DOHH2 (cell line): Measurements from ENCODE around the gene ISCA1.

Experiments used
- H3F3A ChIP-seq: fragments of 200-600 bp; sonication (generic), shearing (Covaris generic); 2 replicates; pipeline ENCODE4 v1.6.0; 2016; ENCODE audit warnings: antibody characterized with exemption, mild to moderate bottlenecking; ENCODE audit not compliant: control insufficient read depth, insufficient read depth
- H3K27ac ChIP-seq: fragments of 200-600 bp; sonication (generic); 2 replicates; pipeline ENCODE4 v1.5.1; 2014; ENCODE audit warnings: low read depth, mild to moderate bottlenecking, low read length, moderate library complexity
- H3K27me3 ChIP-seq: fragments of 200-600 bp; sonication (generic); 2 replicates; pipeline ENCODE4 v1.6.1; 2014; ENCODE audit warnings: mild to moderate bottlenecking, low read length, mixed read lengths; ENCODE audit not compliant: control insufficient read depth
- H3K36me3 ChIP-seq: fragments of 200-600 bp; sonication (generic); 2 replicates; pipeline ENCODE4 v1.6.1; 2014; ENCODE audit warnings: mild to moderate bottlenecking, low read length, moderate library complexity, mixed read lengths; ENCODE audit not compliant: control insufficient read depth
- H3K4me1 ChIP-seq: fragments of 200-600 bp; sonication (generic); 2 replicates; pipeline ENCODE4 v1.6.1; 2014; ENCODE audit warnings: mild to moderate bottlenecking, low read length, mixed read lengths; ENCODE audit not compliant: control insufficient read depth
- H3K4me2 ChIP-seq: fragments of 200-600 bp; sonication (generic); 2 replicates; pipeline ENCODE4 v1.6.0; 2014; ENCODE audit warnings: mild to moderate bottlenecking, low read length, moderate library complexity
- H3K4me3 ChIP-seq: fragments of 200-600 bp; sonication (generic); 2 replicates; pipeline ENCODE4 v1.5.1; 2014; ENCODE audit warnings: mild to moderate bottlenecking, low read length, mixed read lengths
- H3K79me2 ChIP-seq: fragments of 200-600 bp; sonication (generic); 2 replicates; pipeline ENCODE4 v1.6.1; 2014; ENCODE audit warnings: mild to moderate bottlenecking, low read length, mixed read lengths; ENCODE audit not compliant: control insufficient read depth
- H3K9me2 ChIP-seq: fragments of 200-600 bp; sonication (generic); replicated peaks from 2 replicates; pipeline ENCODE4 v1.6.1; 2014; ENCODE audit warnings: mild to moderate bottlenecking, low read length, mixed read lengths; ENCODE audit not compliant: control insufficient read depth
- H3K9me3 ChIP-seq: fragments of 200-600 bp; sonication (generic); 2 replicates; pipeline ENCODE4 v1.6.1; 2014; ENCODE audit warnings: antibody characterized with exemption, low read length, mixed read lengths; ENCODE audit not compliant: control insufficient read depth, insufficient read depth
- H4K20me1 ChIP-seq: fragments of 200-600 bp; sonication (generic); 2 replicates; pipeline ENCODE4 v1.6.0; 2014; ENCODE audit warnings: low read depth, mild to moderate bottlenecking, antibody characterized with exemption, low read length, moderate library complexity; ENCODE audit not compliant: control insufficient read depth, insufficient read depth
- EZH2phosphoT487 ChIP-seq: fragments of 200-600 bp; sonication (generic); IDR thresholded peaks from 2 replicates; pipeline ENCODE4 v1.6.1; 2017; ENCODE audit warnings: borderline replicate concordance, mild to moderate bottlenecking, antibody characterized with exemption, low read length, moderate library complexity, mixed read lengths
- TF ChIP-seq, protein P1 (sequence below): fragments of 200-600 bp; sonication (generic); IDR thresholded peaks from one replicate; pipeline ENCODE4 v1.5.1; 2014; ENCODE audit warnings: antibody characterized with exemption, mild to moderate bottlenecking, low read depth, low read length; ENCODE audit not compliant: poor library complexity, severe bottlenecking

ISCA1 gene

GRCh38 chr9:86285261-86285660 lies 2.9 kb upstream of the ISCA1 start:
- peaks cover 17% of the 10 kb centered on the region for H3K79me2 ChIP-seq
- no peak overlapping the region for H3K4me2 ChIP-seq
- H3K27ac ChIP-seq = no peak overlapping the region
- peaks cover 43% of the 10 kb centered on the region for H3K4me1 ChIP-seq
- no peaks in the 10 kb centered on the region for H4K20me1 ChIP-seq
- no peaks in the 10 kb centered on the region for H3K9me3 ChIP-seq
- peaks cover 18% of the 10 kb centered on the region for H3F3A ChIP-seq
- no peak for TF ChIP-seq EZH2phosphoT487
- TF ChIP-seq, protein P1, sequence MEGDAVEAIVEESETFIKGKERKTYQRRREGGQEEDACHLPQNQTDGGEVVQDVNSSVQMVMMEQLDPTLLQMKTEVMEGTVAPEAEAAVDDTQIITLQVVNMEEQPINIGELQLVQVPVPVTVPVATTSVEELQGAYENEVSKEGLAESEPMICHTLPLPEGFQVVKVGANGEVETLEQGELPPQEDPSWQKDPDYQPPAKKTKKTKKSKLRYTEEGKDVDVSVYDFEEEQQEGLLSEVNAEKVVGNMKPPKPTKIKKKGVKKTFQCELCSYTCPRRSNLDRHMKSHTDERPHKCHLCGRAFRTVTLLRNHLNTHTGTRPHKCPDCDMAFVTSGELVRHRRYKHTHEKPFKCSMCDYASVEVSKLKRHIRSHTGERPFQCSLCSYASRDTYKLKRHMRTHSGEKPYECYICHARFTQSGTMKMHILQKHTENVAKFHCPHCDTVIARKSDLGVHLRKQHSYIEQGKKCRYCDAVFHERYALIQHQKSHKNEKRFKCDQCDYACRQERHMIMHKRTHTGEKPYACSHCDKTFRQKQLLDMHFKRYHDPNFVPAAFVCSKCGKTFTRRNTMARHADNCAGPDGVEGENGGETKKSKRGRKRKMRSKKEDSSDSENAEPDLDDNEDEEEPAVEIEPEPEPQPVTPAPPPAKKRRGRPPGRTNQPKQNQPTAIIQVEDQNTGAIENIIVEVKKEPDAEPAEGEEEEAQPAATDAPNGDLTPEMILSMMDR = no peak
- no peak overlapping the region for H3K4me3 ChIP-seq
- H3K9me2 ChIP-seq = no peaks in the 10 kb centered on the region
- H3K27me3 ChIP-seq = no peaks in the 10 kb centered on the region
- H3K36me3 ChIP-seq = peaks cover 20% of the 10 kb centered on the region

GRCh38 chr9:86282979-86283535 lies 719 bp upstream of the ISCA1 start:
- Histone ChIP-seq H3K27me3 (no peaks in the 10 kb centered on the region), H4K20me1 (peaks cover 11% of the 10 kb centered on the region; the same call in 1 of the 2 replicates), H3K4me2 (peak overlapping the region; percentile 99), H3K4me1 (peaks cover 48% of the 10 kb centered on the region), H3K36me3 (peaks cover 33% of the 10 kb centered on the region), H3K9me2 (no peaks in the 10 kb centered on the region), H3K9me3 (no peaks in the 10 kb centered on the region), H3F3A (peaks cover 13% of the 10 kb centered on the region), H3K4me3 (peak overlapping the region; percentile 99), H3K79me2 (peaks cover 39% of the 10 kb centered on the region), H3K27ac (no peak overlapping the region)
- TF ChIP-seq, protein P1 = no peak
- TF ChIP-seq EZH2phosphoT487 = no peak

- peak overlapping the region; percentile 99 for H3K4me3 ChIP-seq
- peaks cover 35% of the 10 kb centered on the region for H3K4me1 ChIP-seq
- TF ChIP-seq, protein P1 = no peak
- no peak for TF ChIP-seq EZH2phosphoT487
- peak overlapping the region; percentile 99 for H3K4me2 ChIP-seq
- no peaks in the 10 kb centered on the region for H3K9me3 ChIP-seq
- peaks cover 34% of the 10 kb centered on the region for H3K36me3 ChIP-seq
- H3K27ac ChIP-seq = peak overlapping the region; percentile 74
- no peaks in the 10 kb centered on the region for H3K9me2 ChIP-seq
- H3K79me2 ChIP-seq = peaks cover 53% of the 10 kb centered on the region
- peaks cover 10% of the 10 kb centered on the region for H3F3A ChIP-seq
- H3K27me3 ChIP-seq = no peaks in the 10 kb centered on the region
- H4K20me1 ChIP-seq = peaks cover 11% of the 10 kb centered on the region; the same call in 1 of the 2 replicates
Measured at GRCh38 chr9:86281593-86282076, 703 bp downstream of the ISCA1 start.
